A549 treated with Mapracorat at 1 μM for 4 hours (cell line): ENCODE data around the gene KDM5C. TPM values are rescaled to one million over a fixed set of nuclear protein-coding genes. Genes with fewer than 3 reads are reported as not detected.

Experiments
- total RNA-seq: library from RNA; stranded (reverse); fragments of 200-300 nt; extraction: Qiagen RNA extraction; gene quantifications from 5 replicates; pipeline ENCODE4 v1.2.3, GENCODE V29; 2022

The KDM5C gene
- 39.1 to 59.1 TPM (median 54.5 TPM) in 5 replicates for total RNA-seq

GRCh38 chrX:53224860-53225797 lies at the start of gene KDM5C:
Gene KDM5C (minus strand): TSS chrX:53225207. CDS start chrX:53224889, 318 bp downstream.

Other genes with a start within 250 kb of the KDM5C start
- gene GPR173, start 176.4 kb downstream of the KDM5C start, total RNA-seq, result 0.03 TPM in 1 of 5 replicates, not detected in the others
- 20.7 to 22.3 TPM (median 21.9 TPM) in 5 replicates for gene TSPYL2, start 142.8 kb downstream of the KDM5C start, total RNA-seq
- gene KANTR, start 131.1 kb downstream of the KDM5C start, total RNA-seq, result 1.4 to 2.1 TPM (median 1.7 TPM) in 5 replicates
- 32.3 to 46.4 TPM (median 40.4 TPM) in 5 replicates for gene IQSEC2, start 56.4 kb upstream of the KDM5C start, total RNA-seq
- gene SMC1A, start 197.4 kb upstream of the KDM5C start, total RNA-seq, result 40.2 to 61.9 TPM (median 46.0 TPM) in 5 replicates
- gene RIBC1, start 197.7 kb upstream of the KDM5C start, total RNA-seq, result 0.53 to 1.0 TPM (median 0.76 TPM) in 5 replicates
- 169 to 204 TPM (median 188 TPM) in 5 replicates for gene HSD17B10, start 209.2 kb upstream of the KDM5C start, total RNA-seq